HepG2 (cell line): Measurements from ENCODE around the gene SLC27A1. TPM values are rescaled to one million over a fixed set of nuclear protein-coding genes. Genes with fewer than 3 reads are reported as not detected.

ENCODE experiments used
- AKAP8 ChIP-seq: sonication (generic); formaldehyde crosslinking; IDR thresholded peaks from 2 replicates; pipeline ENCODE4 v1.5.1; 2020; ENCODE audit warnings: mild to moderate bottlenecking, missing genetic modification reagents
- ATAD3A ChIP-seq: sonication (generic); formaldehyde crosslinking; IDR thresholded peaks from 2 replicates; pipeline ENCODE4 v1.4.0; 2020; ENCODE audit warnings: missing genetic modification reagents
- ATF1 ChIP-seq: IDR thresholded peaks from 2 replicates; pipeline ENCODE4 v1.6.1; 2016; ENCODE audit warnings: mild to moderate bottlenecking, control low read depth
- BHLHE40 ChIP-seq: IDR thresholded peaks from 2 replicates; pipeline ENCODE4 v1.6.1; 2011; ENCODE audit warnings: low read length, improper control_type of control experiment
- ETV6 ChIP-seq: sonication (generic); formaldehyde crosslinking; conservative IDR thresholded peaks from 2 replicates; pipeline ENCODE4 v1.4.0; 2020; ENCODE audit warnings: missing genetic modification reagents
- FOXP1 ChIP-seq, 2 experiments: fragments of 450-650 bp in 1 of 2; IDR thresholded peaks; 2 replicates each; pipeline ENCODE4 v1.6.1; 2017 to 2018; ENCODE audit warnings: antibody characterized with exemption in 1 of 2
- HCFC1 ChIP-seq: fragments of 150-350 bp; IDR thresholded peaks from 2 replicates; pipeline ENCODE4 v1.6.1; 2014; ENCODE audit warnings: low read depth, low read length
- MAX ChIP-seq: IDR thresholded peaks from 2 replicates; pipeline ENCODE4 v1.6.1; 2012; ENCODE audit warnings: inconsistent platforms
- MXI1 ChIP-seq: IDR thresholded peaks from 3 replicates; pipeline ENCODE4 v1.6.1; 2012; ENCODE audit warnings: low read depth, low read length, inconsistent platforms, borderline replicate concordance
- PAX8 ChIP-seq: sonication (generic); formaldehyde crosslinking; IDR thresholded peaks from 2 replicates; pipeline ENCODE4 v1.8.0; 2022; ENCODE audit warnings: mild to moderate bottlenecking, missing genetic modification reagents, borderline replicate concordance
- PHF21A ChIP-seq: sonication (generic); formaldehyde crosslinking; IDR thresholded peaks from 2 replicates; pipeline ENCODE4 v1.5.0; 2020; ENCODE audit warnings: mild to moderate bottlenecking, missing genetic modification reagents
- POLR2AphosphoS2 ChIP-seq: IDR thresholded peaks from 2 replicates; pipeline ENCODE4 v1.6.1; 2011; ENCODE audit warnings: low read depth, low read length, improper control_type of control experiment
- RARA ChIP-seq: IDR thresholded peaks from 2 replicates; pipeline ENCODE4 v1.6.1; 2016; ENCODE audit warnings: missing genetic modification reagents, missing compliant biosample characterization
- RBM39 ChIP-seq: fragments of 200-400 bp; formaldehyde crosslinking; IDR thresholded peaks from one replicate; pipeline ENCODE4 v1.6.1; 2018; ENCODE audit warnings: antibody characterized with exemption, mild to moderate bottlenecking, low read depth, low read length; ENCODE audit not compliant: poor library complexity, severe bottlenecking
- SOX6 ChIP-seq, 2 experiments: fragments of 450-650 bp in 1 of 2; sonication (generic) in 1 of 2; formaldehyde crosslinking in 1 of 2; IDR thresholded peaks; 2 replicates each; pipeline versions ENCODE4 v1.4.0 to v1.6.1; 2017 to 2020; ENCODE audit warnings: antibody characterized with exemption in 1 of 2, mild to moderate bottlenecking in 1 of 2, missing genetic modification reagents in 1 of 2
- SRF ChIP-seq: IDR thresholded peaks from 2 replicates; pipeline ENCODE4 v1.6.1; 2011; ENCODE audit warnings: mild to moderate bottlenecking, low read depth, low read length, moderate library complexity
- TAF15 ChIP-seq: fragments of 200-400 bp; formaldehyde crosslinking; IDR thresholded peaks from one replicate; pipeline ENCODE4 v1.6.1; 2018; ENCODE audit warnings: mild to moderate bottlenecking, low read depth, low read length; ENCODE audit not compliant: poor library complexity, severe bottlenecking
- ZBTB49 ChIP-seq: sonication (generic); formaldehyde crosslinking; IDR thresholded peaks from 2 replicates; pipeline ENCODE4 v1.4.0; 2020; ENCODE audit warnings: missing genetic modification reagents, borderline replicate concordance
- ZC3H13 ChIP-seq: sonication (generic); formaldehyde crosslinking; IDR thresholded peaks from 2 replicates; pipeline ENCODE4 v1.8.1; 2023; ENCODE audit warnings: mild to moderate bottlenecking, missing genetic modification reagents, moderate library complexity
- ZEB1 ChIP-seq: IDR thresholded peaks from 2 replicates; pipeline ENCODE4 v1.6.1; 2012; ENCODE audit warnings: mild to moderate bottlenecking, low read depth, inconsistent platforms; ENCODE audit not compliant: insufficient replicate concordance
- ZNF10 ChIP-seq: sonication (generic); formaldehyde crosslinking; IDR thresholded peaks from 2 replicates; pipeline ENCODE4 v1.4.0; 2020; ENCODE audit warnings: mild to moderate bottlenecking, low read depth, missing genetic modification reagents, borderline replicate concordance
- ZNF101 ChIP-seq: sonication (generic); formaldehyde crosslinking; IDR thresholded peaks from 2 replicates; pipeline ENCODE4 v1.4.0; 2020; ENCODE audit warnings: mild to moderate bottlenecking, low read depth, missing genetic modification reagents, borderline replicate concordance
- ZNF3 ChIP-seq: IDR thresholded peaks from 2 replicates; pipeline ENCODE4 v1.7.0; 2017; ENCODE audit warnings: inconsistent platforms
- ZNF619 ChIP-seq: sonication (generic); formaldehyde crosslinking; IDR thresholded peaks from 2 replicates; pipeline ENCODE4 v1.4.0; 2020; ENCODE audit warnings: mild to moderate bottlenecking, missing genetic modification reagents
- ZNF737 ChIP-seq: sonication (generic); formaldehyde crosslinking; IDR thresholded peaks from 2 replicates; pipeline ENCODE4 v1.5.0; 2020; ENCODE audit warnings: missing genetic modification reagents, mild to moderate bottlenecking, borderline replicate concordance
- ZNF773 ChIP-seq: sonication (generic); formaldehyde crosslinking; IDR thresholded peaks from 2 replicates; pipeline ENCODE4 v1.4.0; 2020; ENCODE audit warnings: missing genetic modification reagents, borderline replicate concordance
- ZXDC ChIP-seq: sonication (generic); formaldehyde crosslinking; IDR thresholded peaks from 2 replicates; pipeline ENCODE4 v1.5.0; 2020; ENCODE audit warnings: mild to moderate bottlenecking, missing genetic modification reagents
- polyA plus RNA-seq, 8 experiments: library from polyadenylated mRNA; depleted of rRNA in 3 of 8; stranded (reverse) in 7 of 8; unstranded in 1 of 8; fragments of >200 nt; fragmentation: Illumina TruSeq in 4 of 8; extraction: Trizol in 4 of 8; gene quantifications; 2 replicates each; pipeline versions ENCODE4 v1.2.1 to v1.2.3, GENCODE V29; 2011 to 2016; ENCODE audit warnings: low read depth in 4 of 8, missing spikeins in 1 of 8, mixed read lengths in 1 of 8; ENCODE audit not compliant: insufficient read depth in 1 of 8
- total RNA-seq, 5 experiments: library from RNA; depleted of rRNA; stranded (reverse); fragments of >200 nt; fragmentation: Illumina TruSeq; extraction: Trizol; gene quantifications; 2 replicates each; pipeline ENCODE4 v1.2.3, GENCODE V29; 2016; ENCODE audit warnings: low read depth in 1 of 5

Gene SLC27A1
- total and polyA plus RNA-seq, 2 of the 13 experiments (the other 11 are each of a cell fraction or from before 2014, with no cell fraction given): 4.1 to 8.8 TPM

GRCh38 chr19:17488593-17489391, 18.5 kb downstream of the SLC27A1 start (continued):
- TF ChIP-seq TAF15 (no peak), ATF1 (CRISPR knock-in tag) (no peak), BHLHE40 (no peak), ETV6 (CRISPR knock-in tag) (no peak), FOXP1 (IDR thresholded peaks at IDR 0.05) (no peak), FOXP1 (CRISPR knock-in tag; IDR thresholded peaks at IDR 0.05) (no peak), SRF (0 out of 2 replicates have a peak, but pooled peaks have one; percentile 11), ZNF737 (CRISPR knock-in tag) (no peak), ZC3H13 (no peak), MXI1 (0 out of 3 replicates have a peak, but pooled peaks have one; percentile 30), ZNF101 (CRISPR knock-in tag) (no peak), ZNF619 (CRISPR knock-in tag) (no peak), ZNF3 (no peak), AKAP8 (CRISPR knock-in tag) (no peak), ZNF773 (CRISPR knock-in tag) (no peak), ZEB1 (no peak), RARA (CRISPR knock-in tag) (no peak), POLR2AphosphoS2 (no peak), ZBTB49 (CRISPR knock-in tag) (no peak), ZXDC (no peak), PAX8 (CRISPR knock-in tag) (no peak), RBM39 (peak; percentile 50), PHF21A (CRISPR knock-in tag) (no peak), ZNF10 (CRISPR knock-in tag) (no peak), ATAD3A (CRISPR knock-in tag) (no peak), MAX (peak; percentile 81), SOX6 (IDR thresholded peaks at IDR 0.05) (no peak), SOX6 (CRISPR knock-in tag; IDR thresholded peaks at IDR 0.05) (no peak), HCFC1 (no peak)
